GM23248 (cell line): ENCODE measurements around the gene MORN1. TPM values are rescaled to one million over a fixed set of nuclear protein-coding genes. Genes with fewer than 3 reads are reported as not detected.

Experiments
- DNase-seq: peaks from one replicate; pipeline ENCODE4 v3.0.0-alpha.2; 2015
- H2AFZ ChIP-seq: fragments of 200-600 bp; sonication (generic); 2 replicates; pipeline ENCODE4 v1.6.1; 2016; ENCODE audit warnings: antibody characterized with exemption
- H3F3A ChIP-seq: fragments of 200-600 bp; sonication (generic); 2 replicates; pipeline ENCODE4 v1.6.1; 2016; ENCODE audit warnings: mild to moderate bottlenecking, antibody characterized with exemption, mixed run types; ENCODE audit not compliant: insufficient read depth
- H3K27ac ChIP-seq: fragments of 200-600 bp; sonication (generic); 2 replicates; pipeline ENCODE4 v1.5.1; 2016; ENCODE audit warnings: mild to moderate bottlenecking
- H3K27me3 ChIP-seq: fragments of 200-600 bp; sonication (generic); replicated peaks from 2 replicates; pipeline ENCODE4 v1.6.1; 2016; ENCODE audit warnings: mild to moderate bottlenecking; ENCODE audit not compliant: insufficient read depth
- H3K36me3 ChIP-seq: fragments of 200-600 bp; sonication (generic); 2 replicates; pipeline ENCODE4 v1.6.1; 2016; ENCODE audit warnings: low read depth, mild to moderate bottlenecking
- H3K4me1 ChIP-seq: fragments of 200-600 bp; sonication (generic); 2 replicates; pipeline ENCODE4 v1.6.1; 2016; ENCODE audit warnings: mild to moderate bottlenecking; ENCODE audit not compliant: insufficient read depth
- H3K4me2 ChIP-seq: fragments of 200-600 bp; sonication (generic); one replicate; pipeline ENCODE4 v1.6.1; 2016; ENCODE audit warnings: mild to moderate bottlenecking; ENCODE audit not compliant: unreplicated experiment
- H3K4me3 ChIP-seq: fragments of 200-600 bp; sonication (generic); 2 replicates; pipeline ENCODE4 v1.5.1; 2016; ENCODE audit warnings: mild to moderate bottlenecking
- H3K79me2 ChIP-seq: fragments of 200-600 bp; sonication (generic); 2 replicates; pipeline ENCODE4 v1.6.1; 2016; ENCODE audit warnings: mild to moderate bottlenecking; ENCODE audit not compliant: insufficient read depth
- H3K9ac ChIP-seq: fragments of 200-600 bp; sonication (generic); 2 replicates; pipeline ENCODE4 v1.6.1; 2016; ENCODE audit warnings: mild to moderate bottlenecking
- H3K9me2 ChIP-seq: fragments of 200-600 bp; sonication (generic); 2 replicates; pipeline ENCODE4 v1.6.1; 2016; ENCODE audit warnings: mixed run types, mild to moderate bottlenecking, moderate library complexity; ENCODE audit not compliant: insufficient read depth
- H3K9me3 ChIP-seq: fragments of 200-600 bp; sonication (generic); one replicate; pipeline ENCODE4 v1.6.1; 2017; ENCODE audit warnings: low read depth
- H4K20me1 ChIP-seq: fragments of 200-600 bp; sonication (generic); 2 replicates; pipeline ENCODE4 v1.6.0; 2016; ENCODE audit not compliant: insufficient read depth
- EZH2 ChIP-seq: fragments of 200-600 bp; sonication (generic); IDR thresholded peaks from 2 replicates; pipeline ENCODE4 v1.6.1; 2018; ENCODE audit warnings: antibody characterized with exemption, mild to moderate bottlenecking; ENCODE audit not compliant: insufficient read depth, poor library complexity, severe bottlenecking
- EZH2phosphoT487 ChIP-seq: fragments of 200-600 bp; sonication (generic); IDR thresholded peaks from 2 replicates; pipeline ENCODE4 v1.6.1; 2018; ENCODE audit warnings: antibody characterized with exemption, moderate library complexity, mild to moderate bottlenecking, low read depth; ENCODE audit not compliant: insufficient read depth
- WGBS, 2 experiments: methylation state at CpG; one replicate each; pipeline ENCODE4 v1.1.6; 2015 to 2017; ENCODE audit warnings: low lambda C conversion rate in 2 of 2, low coverage in 1 of 2; ENCODE audit errors: missing lambda C conversion rate in 2 of 2; 5-methylcytosine and 5-hydroxymethylcytosine counted together
- in situ Hi-C: fragments of 300-500 bp; cut with MboI; formaldehyde crosslinking; loops from 2 replicates; pipeline ENCODE4 v1.15.0; 2020
- polyA plus RNA-seq: library from polyadenylated mRNA; unstranded; fragments of >200 nt; fragmentation: Nextera tagmentation; extraction: Ambion mirVana; gene quantifications from 2 replicates; pipeline ENCODE4 v1.2.1, GENCODE V29; 2016
- total RNA-seq: library from RNA; depleted of rRNA; stranded (reverse); fragments of >200 nt; shearing (Covaris generic); gene quantifications from 2 replicates; pipeline ENCODE4 v1.2.3, GENCODE V29; 2014

The MORN1 gene
- total and polyA plus RNA-seq, 2 experiments from 2014 or later: 7.2 to 8.8 TPM

GRCh38 chr1:2412773-2413494 is 21.6 kb upstream of the MORN1 start:
- Histone ChIP-seq H2AFZ (peak overlapping the region; percentile 69), H3K36me3 (no peaks in the 10 kb centered on the region), H3K4me2 (peak overlapping the region; percentile 64), H4K20me1 (no peaks in the 10 kb centered on the region), H3K4me3 (peak overlapping the region; percentile 91), H3F3A (no peaks in the 10 kb centered on the region), H3K9me2 (no peaks in the 10 kb centered on the region), H3K9me3 (no peaks in the 10 kb centered on the region), H3K27ac (no peak overlapping the region), H3K4me1 (no peaks in the 10 kb centered on the region), H3K79me2 (peaks cover 16% of the 10 kb centered on the region), H3K9ac (peak overlapping the region; percentile 89), H3K27me3 (no peaks in the 10 kb centered on the region)
- no peak for TF ChIP-seq EZH2phosphoT487
- TF ChIP-seq EZH2: no peak
- peak; percentile 78 for DNase-seq
- in situ Hi-C loops: loop anchor here (10.0 to 25.0 kb wide), 3 partner anchors 132 to 1012 kb away; partner anchors contain the start of gene ACTRT2
- 1 to 3% methylated on average over 32 to 54 of the region's 66 CpGs for WGBS, 2 experiments

GRCh38 chr1:2412395-2412772 is 21.0 kb upstream of the MORN1 start, which contains the start of gene PEX10:
TSS of gene PEX10 (minus strand) at chr1:2412564. CDS start at chr1:2412502, 62 bp downstream.
- Histone ChIP-seq H3K4me2 (peak within 1 kb of the TSS; percentile 86), H3K36me3 (no peaks in the 10 kb centered on the region), H3K9me3 (no peaks in the 10 kb centered on the region), H3K9me2 (no peaks in the 10 kb centered on the region), H3K27me3 (no peaks in the 10 kb centered on the region), H3F3A (no peaks in the 10 kb centered on the region), H3K79me2 (peaks cover 16% of the 10 kb centered on the region), H2AFZ (peak within 1 kb of the TSS; percentile 79), H3K4me1 (no peaks in the 10 kb centered on the region), H3K9ac (peak within 1 kb of the TSS; percentile 89), H3K27ac (peak within 1 kb of the TSS; percentile 56), H3K4me3 (peak within 1 kb of the TSS; percentile 91), H4K20me1 (no peaks in the 10 kb centered on the region)
- no peak for TF ChIP-seq EZH2phosphoT487
- TF ChIP-seq EZH2: no peak
- DNase-seq: peak; percentile 99
- in situ Hi-C loops: loop anchor here (10.0 to 25.0 kb wide), 3 partner anchors 132 to 1012 kb away; partner anchors contain the start of gene ACTRT2
- 1% methylated on average over 40 to 47 of the region's 55 CpGs for WGBS, 2 experiments

DNA sequence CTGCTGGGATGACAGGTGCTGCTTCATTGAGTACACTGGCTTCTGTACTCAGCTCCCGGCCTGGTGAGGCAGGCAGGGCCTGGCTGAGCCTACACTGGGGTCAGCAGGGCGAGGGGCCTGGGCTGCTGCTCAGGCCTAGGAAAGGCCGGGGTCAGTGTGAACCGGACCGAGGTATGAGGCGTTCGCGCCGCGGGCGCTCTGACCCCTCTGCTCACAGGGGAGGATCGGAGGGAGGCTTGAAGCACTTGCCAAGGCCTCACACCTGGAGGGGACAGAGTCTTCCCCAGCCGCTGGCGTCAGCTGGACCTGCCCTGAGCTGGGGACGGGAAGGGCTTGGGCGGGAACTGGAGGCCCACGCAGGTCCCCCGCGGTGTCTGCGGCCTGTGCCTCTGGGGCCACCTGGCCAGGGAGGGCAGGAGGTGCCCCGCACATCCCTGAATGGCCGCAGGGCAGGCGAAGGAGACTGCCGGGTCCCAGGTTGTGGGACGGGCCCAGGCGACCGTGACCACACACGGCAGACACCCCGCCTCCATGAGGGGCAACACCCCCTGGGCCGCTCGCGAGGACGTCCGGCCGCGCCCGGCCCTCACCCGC is 20.5 kb upstream of the MORN1 start:
- Histone ChIP-seq H3K79me2 (peaks cover 16% of the 10 kb centered on the region), H3K9me3 (no peaks in the 10 kb centered on the region), H2AFZ (peak overlapping the region; percentile 79), H3K9ac (peak overlapping the region; percentile 89), H3K27ac (peak overlapping the region; percentile 56), H3K27me3 (no peaks in the 10 kb centered on the region), H3F3A (no peaks in the 10 kb centered on the region), H3K9me2 (no peaks in the 10 kb centered on the region), H3K4me1 (no peaks in the 10 kb centered on the region), H3K36me3 (no peaks in the 10 kb centered on the region), H4K20me1 (no peaks in the 10 kb centered on the region), H3K4me2 (peak overlapping the region; percentile 86), H3K4me3 (peak overlapping the region; percentile 91)
- in situ Hi-C loops: loop anchor here (10.0 to 25.0 kb wide), 3 partner anchors 133 to 1013 kb away; partner anchors contain the start of gene ACTRT2
- 14% methylated on average over 20 to 23 of the region's 38 CpGs for WGBS, 2 experiments
- TF ChIP-seq EZH2phosphoT487 (no peak), EZH2 (no peak)
- peak; percentile 40 for DNase-seq

DNA sequence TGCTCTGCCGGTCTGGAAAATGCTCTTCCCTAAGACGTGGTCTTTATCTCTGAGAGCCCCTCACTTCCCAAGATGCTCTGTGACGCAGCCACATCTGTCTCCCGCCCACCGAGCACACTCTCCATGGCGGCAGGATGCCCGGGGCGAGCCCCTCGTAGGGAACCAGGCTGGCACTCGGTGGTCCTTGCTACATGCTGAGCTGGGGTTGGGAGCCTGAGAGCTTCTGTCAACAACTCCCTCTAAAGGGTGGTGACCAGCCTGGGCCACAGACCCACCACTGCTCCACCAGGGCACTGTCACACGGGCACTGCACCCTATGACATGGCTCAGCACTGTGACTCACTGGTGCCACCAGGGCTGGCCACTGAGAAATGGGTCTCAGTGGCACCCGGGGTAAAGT is 18.4 kb upstream of the MORN1 start:
- no peaks in the 10 kb centered on the region for H3K4me1 ChIP-seq
- no peaks in the 10 kb centered on the region for H3K9me2 ChIP-seq
- peaks cover 8% of the 10 kb centered on the region for H3F3A ChIP-seq
- no peaks in the 10 kb centered on the region for H4K20me1 ChIP-seq
- H3K4me2 ChIP-seq: no peak overlapping the region
- no peaks in the 10 kb centered on the region for H3K36me3 ChIP-seq
- H3K9me3 ChIP-seq: no peaks in the 10 kb centered on the region
- H3K9ac ChIP-seq: no peak overlapping the region
- in situ Hi-C loops: loop anchor here (10.0 to 25.0 kb wide), 3 partner anchors 135 to 1015 kb away; partner anchors contain the start of gene ACTRT2
- no peaks in the 10 kb centered on the region for H3K27me3 ChIP-seq
- peaks cover 16% of the 10 kb centered on the region for H3K79me2 ChIP-seq
- H2AFZ ChIP-seq: no peak overlapping the region
- DNase-seq: no peak
- no peak for TF ChIP-seq EZH2phosphoT487
- no peak for TF ChIP-seq EZH2
- no peak overlapping the region for H3K4me3 ChIP-seq
- 83 to 85% methylated on average over 12 of the region's 12 CpGs for WGBS, 2 experiments
- H3K27ac ChIP-seq: no peak overlapping the region
